ENCODE measurements around the gene ANO10. TPM values are rescaled to one million over a fixed set of nuclear protein-coding genes. Genes with fewer than 3 reads are reported as not detected.

Gene ANO10
- total RNA-seq, 4 donors from 2014 or later, result 20.9 to 70.5 (median 48.0) TPM

DNA sequence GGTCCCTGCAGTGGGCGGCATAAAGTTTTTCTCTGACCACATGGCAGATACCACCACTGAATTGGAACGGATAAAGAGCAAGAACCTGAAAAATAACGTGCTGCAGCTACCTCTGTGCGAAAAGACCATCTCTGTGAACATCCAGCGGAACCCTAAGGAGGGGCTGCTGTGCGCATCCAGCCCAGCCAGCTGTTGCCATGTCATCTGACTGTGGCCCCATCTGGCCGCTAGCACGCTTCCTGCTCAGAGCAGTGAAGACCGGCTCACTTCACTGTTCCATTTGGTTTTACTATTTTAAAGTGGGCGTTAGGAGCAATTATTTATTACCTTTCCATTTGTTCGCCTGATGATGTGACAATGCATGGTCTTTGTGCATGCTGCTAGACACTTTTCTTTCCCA lies 273.5 kb downstream of the ANO10 start:
- no peak overlapping the region for H3K27ac ChIP-seq
- intact Hi-C loops (cut with DNase I; ENCODE audit: low total_unique reads), result no loop called here
- no peak overlapping the region for H3K4me3 ChIP-seq
- no peak for TF ChIP-seq POLR2A (IDR thresholded peaks at IDR 0.05)
- no peak for TF ChIP-seq POLR2AphosphoS5 (IDR thresholded peaks at IDR 0.05)
- TF ChIP-seq EP300 (IDR thresholded peaks at IDR 0.05; ENCODE audit: low read depth), result no peak
- TF ChIP-seq, protein P1, sequence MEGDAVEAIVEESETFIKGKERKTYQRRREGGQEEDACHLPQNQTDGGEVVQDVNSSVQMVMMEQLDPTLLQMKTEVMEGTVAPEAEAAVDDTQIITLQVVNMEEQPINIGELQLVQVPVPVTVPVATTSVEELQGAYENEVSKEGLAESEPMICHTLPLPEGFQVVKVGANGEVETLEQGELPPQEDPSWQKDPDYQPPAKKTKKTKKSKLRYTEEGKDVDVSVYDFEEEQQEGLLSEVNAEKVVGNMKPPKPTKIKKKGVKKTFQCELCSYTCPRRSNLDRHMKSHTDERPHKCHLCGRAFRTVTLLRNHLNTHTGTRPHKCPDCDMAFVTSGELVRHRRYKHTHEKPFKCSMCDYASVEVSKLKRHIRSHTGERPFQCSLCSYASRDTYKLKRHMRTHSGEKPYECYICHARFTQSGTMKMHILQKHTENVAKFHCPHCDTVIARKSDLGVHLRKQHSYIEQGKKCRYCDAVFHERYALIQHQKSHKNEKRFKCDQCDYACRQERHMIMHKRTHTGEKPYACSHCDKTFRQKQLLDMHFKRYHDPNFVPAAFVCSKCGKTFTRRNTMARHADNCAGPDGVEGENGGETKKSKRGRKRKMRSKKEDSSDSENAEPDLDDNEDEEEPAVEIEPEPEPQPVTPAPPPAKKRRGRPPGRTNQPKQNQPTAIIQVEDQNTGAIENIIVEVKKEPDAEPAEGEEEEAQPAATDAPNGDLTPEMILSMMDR (IDR thresholded peaks at IDR 0.05), result no peak
- H3K4me1 ChIP-seq, result peaks cover 0 to 11% (median under 1%) of the 10 kb centered on the region in 4 donors
- H3K27me3 ChIP-seq, result no peaks in the 10 kb centered on the region
- peaks cover 0 to 40% (median 17%) of the 10 kb centered on the region in 4 donors for H3K36me3 ChIP-seq
- H3K9me3 ChIP-seq, result peaks cover 3 to 10% of the 10 kb centered on the region in 2 donors
- no peak for DNase-seq
- WGBS, 2 donors (ENCODE audit: low coverage in 1 of 2), result 93 to 94% methylated on average over 6 to 11 of the region's 11 CpGs
- in situ Hi-C loops (cut with MboI; ENCODE audit: low pct_ligation_motif_present in 1 of 4, low pct_unique_long_range_greater_than_20kb in 1 of 4, low sequenced_read_pairs in 3 of 4), result no loop called here

DNA sequence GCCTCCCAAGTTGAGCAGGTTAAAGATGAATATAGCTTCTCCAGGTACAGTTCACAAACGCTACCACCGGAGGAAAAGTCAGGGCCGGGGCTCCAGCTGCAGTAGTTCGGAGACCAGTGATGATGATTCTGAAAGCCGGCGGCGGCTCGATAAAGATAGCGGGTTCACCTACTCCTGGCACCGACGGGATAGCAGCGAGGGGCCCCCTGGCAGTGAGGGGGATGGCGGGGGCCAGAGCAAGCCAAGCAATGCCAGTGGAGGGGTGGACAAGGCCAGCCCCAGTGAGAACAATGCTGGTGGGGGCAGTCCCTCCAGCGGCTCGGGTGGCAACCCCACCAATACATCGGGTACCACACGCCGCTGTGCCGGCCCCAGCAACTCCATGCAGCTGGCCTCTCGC lies 274.0 kb downstream of the ANO10 start:
- 95 to 96% methylated on average over 7 to 19 of the region's 20 CpGs for WGBS, 2 donors (ENCODE audit: low coverage in 1 of 2)
- TF ChIP-seq POLR2A (IDR thresholded peaks at IDR 0.05) (no peak), POLR2AphosphoS5 (IDR thresholded peaks at IDR 0.05) (no peak), EP300 (IDR thresholded peaks at IDR 0.05; ENCODE audit: low read depth) (no peak)
- TF ChIP-seq, protein P1 (IDR thresholded peaks at IDR 0.05), result no peak
- Histone ChIP-seq H3K36me3 (peaks cover 0 to 43% (median 19%) of the 10 kb centered on the region in 4 donors), H3K27ac (peak overlapping the region in 1 of 4 donors; percentile 39), H3K4me3 (no peak overlapping the region), H3K27me3 (no peaks in the 10 kb centered on the region), H3K4me1 (peaks cover 0 to 11% (median 2%) of the 10 kb centered on the region in 4 donors), H3K9me3 (peaks cover under 1 to 9% of the 10 kb centered on the region in 2 donors)
- no peak for DNase-seq
- in situ Hi-C loops (cut with MboI; ENCODE audit: low pct_ligation_motif_present in 1 of 4, low pct_unique_long_range_greater_than_20kb in 1 of 4, low sequenced_read_pairs in 3 of 4), result no loop called here
- intact Hi-C loops (cut with DNase I; ENCODE audit: low total_unique reads), result no loop called here

DNA sequence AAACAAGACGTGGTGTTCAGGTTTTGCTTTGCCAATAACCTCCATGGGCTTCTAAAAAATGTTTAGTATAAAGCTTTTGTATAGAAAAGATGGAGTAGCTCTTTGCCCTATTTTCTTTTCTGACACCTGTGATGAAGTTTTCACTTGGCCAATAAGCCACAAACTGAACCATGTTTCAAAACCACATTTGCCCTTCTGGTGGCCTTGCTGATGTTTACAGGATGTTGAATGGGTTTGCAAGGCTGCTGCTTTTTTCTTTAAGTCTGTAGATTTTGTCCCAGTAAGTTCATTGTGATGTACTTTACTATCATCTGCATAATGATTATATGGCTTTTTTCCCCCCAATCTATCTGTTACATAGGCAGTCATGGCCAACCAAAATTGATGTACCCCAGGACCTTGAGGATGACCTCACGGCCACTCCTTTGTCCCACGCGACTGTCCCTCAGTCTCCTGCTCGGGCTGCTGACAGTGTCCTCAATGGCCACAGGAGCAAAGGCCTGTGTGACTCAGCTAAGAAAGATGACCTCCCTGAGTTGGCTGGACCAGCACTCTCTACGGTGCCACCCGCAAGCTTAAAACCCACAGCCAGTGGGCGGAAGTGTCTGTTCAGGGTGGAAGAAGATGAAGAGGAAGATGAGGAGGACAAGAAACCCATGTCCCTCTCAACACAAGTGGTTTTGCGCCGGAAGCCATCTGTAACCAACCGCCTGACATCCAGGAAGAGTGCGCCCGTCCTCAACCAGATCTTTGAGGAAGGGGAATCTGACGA lies 274.6 kb downstream of the ANO10 start:
- intact Hi-C loops (cut with DNase I; ENCODE audit: low total_unique reads), result no loop called here
- in situ Hi-C loops (cut with MboI; ENCODE audit: low pct_ligation_motif_present in 1 of 4, low pct_unique_long_range_greater_than_20kb in 1 of 4, low sequenced_read_pairs in 3 of 4), result no loop called here
- peak; percentile 33 for DNase-seq
- no peaks in the 10 kb centered on the region for H3K27me3 ChIP-seq
- peak overlapping the region in 1 of 4 donors; percentile 39 for H3K27ac ChIP-seq
- H3K36me3 ChIP-seq, result peaks cover 0 to 44% (median 21%) of the 10 kb centered on the region in 4 donors
- TF ChIP-seq POLR2AphosphoS5 (IDR thresholded peaks at IDR 0.05), result no peak
- TF ChIP-seq POLR2A (IDR thresholded peaks at IDR 0.05), result no peak
- TF ChIP-seq EP300 (IDR thresholded peaks at IDR 0.05; ENCODE audit: low read depth), result no peak
- TF ChIP-seq, protein P1 (IDR thresholded peaks at IDR 0.05), result no peak
- peaks cover 0 to 3% of the 10 kb centered on the region in 2 donors for H3K9me3 ChIP-seq
- H3K4me1 ChIP-seq, result peaks cover 0 to 11% (median 2%) of the 10 kb centered on the region in 4 donors
- WGBS, 2 donors (ENCODE audit: low coverage in 1 of 2), result 60 to 91% methylated on average over 1 to 14 of the region's 14 CpGs
- no peak overlapping the region for H3K4me3 ChIP-seq

DNA sequence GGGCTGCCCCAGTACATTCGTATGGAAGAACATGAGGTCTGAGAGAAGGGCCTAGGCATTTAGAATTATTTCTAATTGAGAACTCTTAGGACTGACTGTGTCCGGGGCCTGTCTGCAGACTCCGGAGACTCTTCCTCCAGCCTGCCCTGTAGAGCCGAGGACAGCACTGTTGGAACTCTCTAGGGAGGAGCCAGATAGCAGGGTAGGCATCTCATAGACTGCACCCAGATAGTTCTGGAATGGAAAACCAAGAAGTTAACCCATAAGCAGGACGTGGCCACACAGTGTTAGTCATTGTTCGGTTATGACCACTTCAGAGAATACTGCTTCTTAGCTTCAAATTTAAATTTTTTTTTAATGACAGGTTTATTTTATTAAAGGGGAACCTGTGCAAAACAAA lies 275.9 kb downstream of the ANO10 start:
- no peaks in the 10 kb centered on the region for H3K27me3 ChIP-seq
- TF ChIP-seq POLR2AphosphoS5 (IDR thresholded peaks at IDR 0.05), result no peak
- TF ChIP-seq EP300 (IDR thresholded peaks at IDR 0.05; ENCODE audit: low read depth), result no peak
- TF ChIP-seq POLR2A (IDR thresholded peaks at IDR 0.05), result no peak
- TF ChIP-seq, protein P1 (IDR thresholded peaks at IDR 0.05), result no peak
- H3K9me3 ChIP-seq, result no peaks in the 10 kb centered on the region
- peaks cover 0 to 11% (median 2%) of the 10 kb centered on the region in 4 donors for H3K4me1 ChIP-seq
- in situ Hi-C loops (cut with MboI; ENCODE audit: low pct_ligation_motif_present in 1 of 4, low pct_unique_long_range_greater_than_20kb in 1 of 4, low sequenced_read_pairs in 3 of 4) (no loop called here), intact Hi-C loops (cut with DNase I; ENCODE audit: low total_unique reads) (no loop called here)
- peak overlapping the region in 1 of 4 donors; percentile 5 for H3K27ac ChIP-seq
- no peak for DNase-seq
- no peak overlapping the region for H3K4me3 ChIP-seq
- peaks cover 0 to 55% (median 25%) of the 10 kb centered on the region in 4 donors for H3K36me3 ChIP-seq
- 78 to 87% methylated on average over 6 of the region's 6 CpGs for WGBS, 2 donors (ENCODE audit: low coverage in 1 of 2)
